ENCODE results near the gene SPATA13. TPM values are rescaled to one million over a fixed set of nuclear protein-coding genes. Genes with fewer than 3 reads are reported as not detected.

Gene SPATA13
- total RNA-seq, 1 experiment from 2014 or later = 7.7 TPM

GRCh38 chr13:24221007-24221406 is 60.5 kb downstream of the SPATA13 start:
- no peak for DNase-seq (ENCODE audit: low read depth)

- no peak for DNase-seq (ENCODE audit: low read depth)
These were observed 62.2 kb downstream of the SPATA13 start for GRCh38 chr13:24222756-24223155.

- DNase-seq (ENCODE audit: low read depth) = no peak
These were observed 63.1 kb downstream of the SPATA13 start for GRCh38 chr13:24223341-24224231.

- no peak for DNase-seq (ENCODE audit: low read depth)
These were observed 63.7 kb downstream of the SPATA13 start for GRCh38 chr13:24224232-24224680.

GRCh38 chr13:24225062-24225461 is 64.5 kb downstream of the SPATA13 start:
- DNase-seq (ENCODE audit: low read depth) = no peak

- DNase-seq (ENCODE audit: low read depth) = no peak
These were observed 65.4 kb downstream of the SPATA13 start for GRCh38 chr13:24225930-24226329.

- no peak for DNase-seq (ENCODE audit: low read depth)
These were observed 66.2 kb downstream of the SPATA13 start for GRCh38 chr13:24226762-24227161.

- DNase-seq (ENCODE audit: low read depth) = peak; percentile 40
These were observed 68.4 kb downstream of the SPATA13 start for GRCh38 chr13:24228852-24229458.

- no peak for DNase-seq (ENCODE audit: low read depth)
These were observed 70.0 kb downstream of the SPATA13 start for GRCh38 chr13:24230428-24231072.

- DNase-seq (ENCODE audit: low read depth) = no peak
These were observed 70.9 kb downstream of the SPATA13 start for GRCh38 chr13:24231377-24231776.

GRCh38 chr13:24232037-24232436 is 71.5 kb downstream of the SPATA13 start:
- no peak for DNase-seq (ENCODE audit: low read depth)

- no peak for DNase-seq (ENCODE audit: low read depth)
These were observed 72.0 kb downstream of the SPATA13 start for GRCh38 chr13:24232474-24232873.

- DNase-seq (ENCODE audit: low read depth) = no peak
These were observed 72.9 kb downstream of the SPATA13 start for GRCh38 chr13:24233351-24233901.

- DNase-seq (ENCODE audit: low read depth) = no peak
These were observed 73.8 kb downstream of the SPATA13 start for GRCh38 chr13:24234200-24234915.

GRCh38 chr13:24237356-24237755 is 76.8 kb downstream of the SPATA13 start:
- DNase-seq (ENCODE audit: low read depth) = no peak

GRCh38 chr13:24241336-24241735 is 80.8 kb downstream of the SPATA13 start:
- DNase-seq (ENCODE audit: low read depth) = no peak

GRCh38 chr13:24242100-24242499 is 81.6 kb downstream of the SPATA13 start:
- no peak for DNase-seq (ENCODE audit: low read depth)

GRCh38 chr13:24243302-24243701 is 82.8 kb downstream of the SPATA13 start:
- DNase-seq (ENCODE audit: low read depth) = no peak

- DNase-seq (ENCODE audit: low read depth) = no peak
These were observed 84.3 kb downstream of the SPATA13 start for GRCh38 chr13:24244802-24245201.

- DNase-seq (ENCODE audit: low read depth) = no peak
These were observed 86.5 kb downstream of the SPATA13 start for GRCh38 chr13:24247016-24247415.

GRCh38 chr13:24249624-24250023 is 89.1 kb downstream of the SPATA13 start:
- no peak for DNase-seq (ENCODE audit: low read depth)

Data from HT1080 (cell line).